ENCODE results near the gene FAR1.

DNA sequence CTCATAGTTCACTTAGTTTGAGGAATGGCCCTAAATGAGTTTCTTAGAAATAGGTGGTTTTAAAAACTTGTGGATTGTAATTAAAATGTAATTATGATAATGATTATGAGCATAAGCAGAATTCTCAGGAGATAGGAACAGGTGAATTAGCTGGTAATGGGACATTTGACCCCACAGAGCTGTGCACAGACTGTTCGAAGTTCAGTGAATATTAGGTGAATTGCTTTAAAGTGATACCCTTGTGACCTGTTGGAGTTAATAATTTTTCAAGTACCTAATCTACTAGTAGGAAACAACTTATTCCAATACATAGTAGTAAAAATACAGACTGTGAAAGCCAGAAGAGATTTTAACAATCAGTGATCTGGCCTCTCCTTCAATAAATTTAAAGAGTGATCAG lies 8.1 kb downstream of the FAR1 start:
- TF ChIP-seq, protein P1, sequence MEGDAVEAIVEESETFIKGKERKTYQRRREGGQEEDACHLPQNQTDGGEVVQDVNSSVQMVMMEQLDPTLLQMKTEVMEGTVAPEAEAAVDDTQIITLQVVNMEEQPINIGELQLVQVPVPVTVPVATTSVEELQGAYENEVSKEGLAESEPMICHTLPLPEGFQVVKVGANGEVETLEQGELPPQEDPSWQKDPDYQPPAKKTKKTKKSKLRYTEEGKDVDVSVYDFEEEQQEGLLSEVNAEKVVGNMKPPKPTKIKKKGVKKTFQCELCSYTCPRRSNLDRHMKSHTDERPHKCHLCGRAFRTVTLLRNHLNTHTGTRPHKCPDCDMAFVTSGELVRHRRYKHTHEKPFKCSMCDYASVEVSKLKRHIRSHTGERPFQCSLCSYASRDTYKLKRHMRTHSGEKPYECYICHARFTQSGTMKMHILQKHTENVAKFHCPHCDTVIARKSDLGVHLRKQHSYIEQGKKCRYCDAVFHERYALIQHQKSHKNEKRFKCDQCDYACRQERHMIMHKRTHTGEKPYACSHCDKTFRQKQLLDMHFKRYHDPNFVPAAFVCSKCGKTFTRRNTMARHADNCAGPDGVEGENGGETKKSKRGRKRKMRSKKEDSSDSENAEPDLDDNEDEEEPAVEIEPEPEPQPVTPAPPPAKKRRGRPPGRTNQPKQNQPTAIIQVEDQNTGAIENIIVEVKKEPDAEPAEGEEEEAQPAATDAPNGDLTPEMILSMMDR (IDR thresholded peaks at IDR 0.05), result no peak
- TF ChIP-seq EZH2 (IDR thresholded peaks at IDR 0.05), result no peak
